Kasumi-1 (cell line): Measurements from ENCODE around the gene SEMA5A.

Experiments used
- DNase-seq, 2 experiments: peaks; one replicate each; lab custom pipeline; 2025; lab: John Stamatoyannopoulos, UW

Gene SEMA5A

DNA sequence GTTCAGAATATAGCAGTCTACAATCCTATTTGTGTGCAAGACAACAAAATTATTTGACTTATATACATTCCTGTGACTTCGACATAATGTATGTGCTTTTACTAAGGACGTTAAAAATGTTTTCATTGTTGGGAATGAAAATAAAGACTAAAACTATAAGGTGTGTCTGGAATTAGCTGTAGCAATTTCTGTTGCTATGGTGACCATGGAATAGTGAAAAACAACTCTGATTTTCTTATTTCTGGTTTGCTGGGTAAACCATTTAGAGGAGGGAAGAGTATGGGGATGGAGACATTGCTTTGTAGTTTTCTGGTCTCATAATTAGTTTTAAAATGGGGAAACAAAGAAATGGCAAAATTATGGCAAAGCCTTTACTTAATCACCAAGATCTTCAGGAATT lies 343.2 kb downstream of the SEMA5A start:
- DNase-seq: no peak

DNA sequence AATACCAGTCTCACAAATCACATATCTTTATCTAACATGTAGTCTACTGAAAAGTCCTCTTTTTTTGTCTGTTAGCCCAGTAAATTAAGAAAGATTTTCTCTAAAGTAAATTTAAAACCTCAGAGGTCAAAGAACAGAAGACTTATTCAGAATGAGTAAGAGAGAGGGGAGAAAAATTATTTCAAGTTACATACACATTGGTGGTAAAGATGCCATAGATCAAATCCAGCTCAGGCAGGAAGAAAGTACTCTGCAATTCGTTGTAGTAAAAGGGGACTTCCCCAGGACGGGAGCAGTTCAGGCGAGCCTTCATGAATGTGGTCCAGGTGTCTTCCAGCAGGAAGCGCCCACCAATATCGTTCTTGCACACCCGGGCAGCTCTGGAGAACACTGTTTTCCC lies 344.1 kb downstream of the SEMA5A start:
- DNase-seq: no peak

DNA sequence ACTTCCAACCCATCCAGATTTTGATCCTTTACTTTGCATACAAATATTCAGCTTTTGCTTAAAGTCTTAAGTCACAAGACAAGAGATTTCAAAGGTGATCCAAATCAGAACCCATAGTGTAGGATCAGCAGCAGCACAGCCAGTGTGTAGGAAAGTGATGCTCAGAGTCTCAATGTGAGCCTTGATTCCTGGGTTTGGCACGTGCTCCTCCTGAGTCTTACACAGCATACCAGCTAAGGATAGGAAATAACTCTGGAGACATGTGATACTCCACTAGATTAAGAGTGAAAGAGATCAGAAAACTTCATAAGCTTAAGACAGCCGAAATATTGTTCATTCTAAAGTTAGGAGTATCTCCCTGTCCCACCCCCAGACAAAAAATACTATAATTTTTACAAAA lies 344.9 kb downstream of the SEMA5A start:
- no peak for DNase-seq

DNA sequence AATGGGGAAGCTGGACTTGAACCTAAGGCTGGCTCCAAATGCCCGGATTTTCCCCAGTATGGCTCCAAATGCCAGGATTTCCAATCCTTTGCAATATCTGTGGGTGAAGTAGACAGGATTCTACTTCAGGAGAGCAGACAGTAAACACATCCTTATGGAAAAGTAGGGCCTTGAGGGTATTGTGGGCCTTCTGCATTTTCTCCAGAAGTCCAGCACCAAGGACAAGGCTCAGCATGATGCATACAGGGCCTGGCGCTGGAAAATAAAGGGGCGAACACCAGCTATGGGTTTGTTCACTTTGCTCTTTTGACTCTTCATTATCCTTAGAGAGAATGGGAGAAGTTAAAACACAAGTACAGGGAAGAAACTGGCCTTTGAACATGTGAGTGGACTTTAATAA lies 347.5 kb downstream of the SEMA5A start:
- peak in 1 of 2 experiments; percentile 1 for DNase-seq

DNA sequence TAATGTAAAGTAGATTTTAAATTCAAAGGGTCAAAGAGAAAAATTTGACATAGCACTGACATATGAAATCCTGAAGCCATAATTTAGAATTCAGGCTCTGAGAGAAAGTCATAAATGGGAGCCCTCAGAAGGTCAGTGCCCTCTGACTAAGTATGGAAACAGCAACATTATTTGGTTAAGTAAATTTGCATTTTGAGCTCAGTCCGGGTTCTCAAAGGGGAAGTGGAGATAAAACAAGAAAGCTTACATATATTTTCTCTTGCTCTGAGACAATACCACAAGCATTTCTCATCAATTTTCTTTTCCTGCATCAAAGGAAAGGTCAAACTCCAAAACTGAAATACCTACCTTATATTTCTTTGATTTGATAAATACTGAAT lies 348.0 kb downstream of the SEMA5A start:
- DNase-seq: no peak

DNA sequence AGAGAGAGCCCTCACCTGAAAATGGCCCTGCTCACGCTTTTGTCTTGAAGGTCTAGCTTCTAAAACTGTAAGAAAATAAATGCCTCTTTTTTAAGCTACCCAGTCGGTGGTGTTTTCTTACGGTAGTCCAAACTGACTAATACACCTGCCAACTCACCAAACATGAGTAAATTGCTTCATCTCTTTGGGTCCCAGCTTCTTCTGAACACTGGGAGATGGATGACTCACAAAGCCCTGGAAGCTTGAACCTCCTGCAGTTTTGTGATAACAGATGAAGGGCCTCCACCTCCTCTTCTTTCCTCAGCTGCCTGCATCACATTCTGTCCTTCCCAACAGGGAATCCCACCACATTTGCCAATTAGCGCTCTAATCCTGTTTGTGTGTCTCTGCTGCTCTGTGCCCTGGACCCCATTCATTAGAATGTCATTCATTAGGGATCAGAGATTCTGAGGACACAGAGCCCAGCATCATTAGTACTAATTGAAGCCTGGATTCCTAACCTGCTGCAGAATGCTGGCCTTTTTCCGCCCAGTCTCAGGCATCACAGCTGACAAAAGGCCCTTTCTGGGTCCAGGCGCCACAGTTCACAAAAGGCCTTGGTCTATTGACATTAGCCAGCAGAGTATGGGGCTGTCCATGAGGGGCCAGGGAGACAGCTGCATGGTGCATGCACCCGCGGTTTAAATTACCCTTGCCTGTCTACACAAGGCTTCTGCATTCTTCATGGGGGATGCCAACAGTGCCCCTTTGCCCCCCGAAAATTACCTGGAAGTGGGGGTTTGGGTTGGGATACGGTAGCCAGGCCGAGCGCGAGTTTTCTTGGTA lies 349.3 kb downstream of the SEMA5A start:
- DNase-seq: no peak

DNA sequence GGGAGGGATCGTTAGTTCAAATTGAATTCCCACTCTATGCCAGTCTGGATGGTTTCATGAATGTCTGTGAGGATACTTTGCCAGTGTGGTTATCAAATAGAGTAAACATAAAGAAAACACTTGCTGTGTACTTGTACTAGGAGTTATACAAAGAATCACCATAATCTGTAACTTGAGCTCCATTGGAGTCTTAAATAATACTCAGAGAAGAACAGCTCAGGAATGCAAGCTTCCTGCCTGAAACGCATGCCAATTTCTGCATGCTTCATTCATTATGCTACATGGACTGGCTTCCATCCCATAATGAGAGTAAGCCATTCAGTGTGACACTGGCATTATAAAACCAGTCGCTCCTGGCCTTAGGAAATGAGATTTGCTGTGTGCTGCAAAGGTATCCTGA lies 351.4 kb downstream of the SEMA5A start:
- no peak for DNase-seq

DNA sequence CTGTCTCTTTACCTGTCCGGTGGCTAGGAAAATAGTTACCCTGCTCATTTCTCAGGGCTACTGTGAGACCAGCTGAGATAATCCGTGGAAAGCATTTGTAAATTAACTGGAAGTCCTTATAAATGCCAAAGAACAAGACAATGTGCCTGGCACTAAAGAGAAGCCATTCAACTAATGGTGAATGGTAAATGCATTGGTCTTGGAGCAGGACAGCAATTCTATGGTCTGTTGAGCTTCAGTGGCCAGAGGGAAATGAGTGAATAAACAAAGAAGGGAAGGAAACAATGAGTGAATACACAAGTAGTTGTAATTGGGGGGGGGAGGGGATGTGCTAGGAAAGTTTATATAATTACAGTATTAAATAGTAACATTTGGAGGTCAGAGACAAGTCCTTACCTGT lies 353.6 kb downstream of the SEMA5A start:
- no peak for DNase-seq

DNA sequence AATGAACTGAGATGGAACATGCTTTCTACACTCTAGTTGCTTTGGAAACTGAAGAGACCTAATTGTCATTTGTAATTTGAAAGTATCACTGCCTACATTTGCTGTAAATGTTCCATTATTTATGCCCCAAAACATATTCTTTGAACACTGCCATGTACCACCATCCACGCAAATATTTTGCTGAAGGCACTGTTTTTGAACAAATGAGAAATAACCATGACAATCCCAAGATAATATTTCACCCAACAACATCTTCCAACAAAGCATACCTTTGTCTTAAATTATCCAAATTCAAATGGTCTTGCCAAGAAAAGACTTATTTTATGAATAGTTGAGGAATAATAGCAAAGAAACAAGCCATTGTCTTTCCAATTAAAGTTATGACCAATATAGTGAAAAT lies 356.2 kb downstream of the SEMA5A start:
- DNase-seq: no peak

DNA sequence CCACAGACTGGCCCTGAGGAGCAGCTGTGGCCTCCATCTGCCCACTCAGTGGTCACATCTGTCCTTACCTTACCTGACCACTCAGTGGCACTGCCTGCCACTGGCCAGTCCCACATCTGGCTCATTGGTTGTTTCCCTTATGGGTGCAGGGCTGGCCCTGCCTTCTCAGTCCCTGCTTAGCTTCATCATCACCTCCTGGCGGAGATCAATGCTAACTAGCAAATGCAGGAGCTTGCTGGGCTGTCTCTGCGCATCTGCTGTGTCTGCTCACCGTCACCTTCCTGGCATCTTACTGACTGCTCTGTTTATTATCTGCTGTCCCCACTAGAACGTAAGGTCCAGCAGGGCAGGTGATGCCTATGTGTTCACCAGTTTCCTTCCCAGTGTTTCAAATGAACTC lies 356.9 kb downstream of the SEMA5A start:
- DNase-seq: no peak

DNA sequence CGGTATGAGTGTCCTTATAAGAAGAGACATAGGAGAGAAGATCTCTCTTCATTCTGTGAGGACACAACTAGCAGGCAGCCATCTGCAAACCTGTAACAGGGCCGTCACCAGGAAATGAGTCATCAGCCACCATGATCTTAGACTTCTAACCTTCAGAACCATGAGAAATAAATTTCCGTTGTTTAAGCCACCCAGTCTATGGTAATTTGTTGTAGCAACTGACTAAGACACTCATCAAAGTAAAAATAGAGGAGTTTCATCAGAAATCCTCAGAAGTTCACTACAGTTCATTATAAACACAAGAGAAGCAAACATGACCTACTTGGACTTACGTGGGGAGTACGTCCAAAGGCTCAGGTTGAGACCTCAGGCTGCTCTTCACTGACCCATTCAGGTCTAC lies 357.7 kb downstream of the SEMA5A start:
- DNase-seq: no peak

DNA sequence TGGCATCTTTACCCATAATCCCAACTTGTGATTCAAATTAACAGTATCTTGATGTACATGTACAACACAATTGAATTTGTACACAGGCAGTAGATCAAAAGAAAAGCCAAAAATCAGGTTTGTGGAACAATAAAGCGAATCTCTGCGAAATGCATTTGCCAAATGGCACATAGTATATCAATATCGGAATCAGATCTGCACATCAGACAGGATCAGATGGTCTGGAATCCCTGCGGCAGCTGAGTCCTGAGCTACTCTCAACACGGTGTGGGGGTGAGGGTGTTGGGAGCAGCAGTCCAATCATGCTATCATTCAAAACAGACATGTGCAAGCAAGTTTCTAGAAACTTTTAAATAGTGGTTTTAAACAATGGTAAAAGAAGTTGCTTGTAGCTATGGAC lies 358.3 kb downstream of the SEMA5A start:
- no peak for DNase-seq

DNA sequence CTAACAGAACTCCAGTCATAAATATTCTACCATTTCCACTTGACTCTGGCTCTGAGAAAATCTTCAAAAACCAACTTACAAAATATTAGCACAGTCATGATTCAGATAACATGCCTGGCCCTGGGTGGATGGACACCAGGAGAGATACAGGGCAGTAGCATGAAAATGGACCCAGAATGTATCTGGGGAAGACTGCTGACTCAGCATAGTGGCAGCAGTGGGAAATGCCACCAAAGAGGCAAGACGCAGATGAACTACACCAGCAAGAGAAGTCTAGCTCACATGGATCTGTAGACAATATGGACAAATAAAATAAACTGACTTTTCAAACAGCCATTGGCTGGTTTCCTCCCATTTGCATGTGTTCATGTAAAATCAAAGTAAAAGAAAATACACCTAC lies 359.8 kb downstream of the SEMA5A start:
- DNase-seq: no peak

DNA sequence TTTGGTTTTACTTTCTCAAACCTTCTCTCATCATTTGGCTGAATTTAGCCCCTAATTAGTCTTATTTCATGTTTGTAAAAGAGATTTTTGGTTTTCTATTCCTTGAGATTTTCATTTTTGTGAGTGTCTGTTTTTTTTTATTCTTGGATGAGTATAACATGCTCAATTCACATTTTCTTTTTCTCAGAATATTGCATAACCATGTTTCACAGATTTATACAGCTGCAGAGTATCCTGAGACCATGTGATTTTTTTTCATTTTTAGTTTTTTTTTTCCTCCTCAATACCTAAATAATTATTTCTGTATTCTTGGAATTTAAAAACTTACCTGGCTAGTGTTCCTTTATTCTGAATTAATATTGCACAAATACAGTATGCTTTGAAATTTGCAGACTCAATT lies 361.9 kb downstream of the SEMA5A start:
- no peak for DNase-seq

DNA sequence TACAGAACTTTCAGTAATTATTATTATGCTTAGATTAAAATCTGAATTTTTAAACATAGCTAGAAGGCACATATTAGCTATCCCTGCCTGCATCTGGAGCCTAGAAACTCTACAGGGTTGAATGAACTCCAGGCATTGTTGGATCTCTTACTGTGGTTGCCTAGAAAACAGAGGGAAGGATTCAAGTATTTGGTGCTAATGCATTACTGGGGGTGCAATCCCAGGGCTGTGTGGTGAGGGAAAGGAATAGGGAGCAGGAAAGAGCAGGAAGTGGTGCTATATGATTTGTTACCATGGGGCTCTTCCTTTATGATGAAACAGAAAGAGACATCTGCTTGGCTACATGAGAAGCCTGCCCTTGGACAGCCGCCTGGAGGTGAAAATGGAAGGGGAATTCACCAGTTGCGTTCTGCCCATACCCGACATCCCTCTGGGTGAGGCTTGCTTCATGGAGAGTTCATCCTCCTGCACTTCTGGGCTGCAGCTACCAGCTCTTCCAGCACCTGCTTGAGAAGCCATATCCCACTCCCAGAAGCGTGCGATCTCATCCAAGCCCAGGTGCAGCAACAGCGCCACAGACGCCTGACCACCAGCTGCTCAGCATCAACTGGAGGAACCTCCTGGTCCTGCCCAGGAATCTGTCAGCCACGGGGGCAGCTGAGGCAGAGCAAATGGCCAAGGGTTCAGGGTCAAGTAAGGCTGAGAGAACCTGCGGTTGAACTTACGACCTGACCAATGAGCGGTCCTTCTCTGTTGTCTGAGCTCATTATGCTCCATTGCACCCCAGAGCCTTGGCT lies 362.8 kb downstream of the SEMA5A start:
- DNase-seq: no peak

DNA sequence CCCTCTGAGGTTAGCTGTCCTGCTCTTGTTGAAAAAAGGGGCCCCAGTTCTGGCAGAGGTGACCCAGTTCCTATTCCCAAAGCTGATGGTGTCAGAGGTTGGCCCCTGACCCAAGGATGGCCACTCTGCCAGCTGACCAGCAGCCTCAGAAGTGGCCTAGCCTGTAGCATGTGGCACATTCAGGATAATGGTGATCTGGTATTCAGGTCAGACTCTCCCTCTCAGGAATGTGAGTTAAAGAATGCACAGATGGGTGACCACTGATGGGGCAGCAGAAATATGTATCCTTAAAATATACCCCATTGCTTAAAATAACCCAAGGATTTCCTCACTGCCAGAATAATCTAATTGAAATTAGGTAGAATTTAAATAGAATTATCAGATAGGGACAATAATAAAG lies 369.2 kb downstream of the SEMA5A start:
- DNase-seq: no peak

DNA sequence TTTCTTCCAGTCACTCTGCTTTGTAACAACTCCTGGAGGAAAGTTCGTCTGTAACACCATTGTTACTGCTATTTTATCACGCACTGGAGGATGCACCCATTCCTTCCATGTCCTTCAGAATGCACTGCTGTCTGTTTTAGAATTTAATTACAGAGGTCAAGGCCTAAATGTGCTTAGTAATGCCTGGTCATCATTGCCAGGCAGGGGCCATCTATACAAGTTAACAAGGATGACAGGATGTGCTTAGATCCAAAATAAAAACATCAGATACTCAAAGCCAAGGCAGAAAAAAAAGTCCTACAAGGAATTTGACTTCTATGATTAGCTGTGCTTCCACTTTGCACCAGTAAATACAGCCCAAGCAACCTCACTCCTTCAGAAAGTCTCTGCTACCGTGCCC lies 371.4 kb downstream of the SEMA5A start:
- no peak for DNase-seq

DNA sequence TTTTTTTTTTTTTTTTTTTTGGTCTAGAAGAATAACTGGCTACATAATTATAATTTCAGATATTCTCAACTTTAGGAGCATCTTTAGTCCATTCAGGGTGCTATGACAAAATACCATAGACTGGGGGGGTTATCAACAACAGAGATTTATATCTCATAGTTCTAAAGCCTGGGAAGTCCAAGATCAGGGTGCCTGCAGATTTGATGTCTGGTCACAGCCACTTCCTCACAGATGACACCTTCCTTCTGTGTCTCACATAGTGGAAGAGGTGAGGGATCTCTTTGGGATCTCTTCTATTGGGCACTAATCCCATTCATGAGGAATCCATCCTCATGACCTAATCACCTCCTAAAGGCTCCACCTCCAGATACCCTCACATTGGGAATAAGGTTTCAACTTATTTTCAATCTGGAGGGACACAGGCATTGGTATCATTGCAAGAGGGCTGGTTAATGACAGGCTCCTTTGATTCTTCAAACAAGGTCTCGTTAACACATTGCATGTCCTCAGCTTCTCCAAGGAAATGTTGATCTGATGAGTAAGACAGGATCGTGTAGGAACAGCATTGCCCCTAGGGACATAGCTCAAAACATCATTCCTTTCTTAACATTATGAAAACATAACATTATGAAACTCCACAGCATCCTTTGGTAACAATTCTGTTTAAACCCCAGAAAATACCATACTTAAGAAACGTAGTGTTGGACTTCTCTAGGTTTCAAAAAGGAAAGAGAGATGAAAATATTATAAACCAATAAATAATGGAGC lies 372.4 kb downstream of the SEMA5A start:
- no peak for DNase-seq

DNA sequence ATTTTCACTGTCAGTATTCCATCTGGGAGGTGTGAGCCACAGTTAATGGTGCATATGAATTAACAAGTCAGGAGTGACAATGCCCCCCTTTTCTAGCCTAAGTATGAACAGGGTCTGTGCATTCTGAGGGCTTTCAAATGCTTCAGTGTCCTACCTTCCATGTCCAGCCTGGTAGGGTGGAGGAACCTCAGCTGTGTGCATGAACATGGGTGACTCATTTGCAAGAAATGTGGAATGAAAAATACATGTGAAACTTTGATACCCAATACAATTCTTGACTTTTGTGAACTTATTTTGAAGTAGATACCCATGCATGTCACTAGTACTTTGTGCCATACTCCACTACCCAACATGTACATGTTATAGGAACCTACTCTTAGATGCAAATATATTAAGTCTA lies 375.8 kb downstream of the SEMA5A start:
- no peak for DNase-seq

DNA sequence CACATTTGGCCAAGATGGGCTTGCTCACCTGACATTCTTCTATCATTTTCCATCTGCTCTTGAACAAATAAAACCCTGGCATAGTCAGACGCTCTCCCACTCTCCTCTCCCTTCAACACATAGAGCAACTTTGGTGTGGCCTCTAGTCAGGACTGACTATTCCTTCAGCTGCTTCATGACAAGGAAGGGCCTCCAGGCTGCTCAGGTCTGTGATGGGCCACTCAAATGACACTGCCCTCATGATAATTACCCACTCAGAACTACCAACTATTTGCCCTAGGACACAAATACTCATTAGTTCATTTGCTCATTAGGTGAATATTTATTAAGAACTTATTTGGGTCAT lies 376.3 kb downstream of the SEMA5A start:
- DNase-seq: no peak

DNA sequence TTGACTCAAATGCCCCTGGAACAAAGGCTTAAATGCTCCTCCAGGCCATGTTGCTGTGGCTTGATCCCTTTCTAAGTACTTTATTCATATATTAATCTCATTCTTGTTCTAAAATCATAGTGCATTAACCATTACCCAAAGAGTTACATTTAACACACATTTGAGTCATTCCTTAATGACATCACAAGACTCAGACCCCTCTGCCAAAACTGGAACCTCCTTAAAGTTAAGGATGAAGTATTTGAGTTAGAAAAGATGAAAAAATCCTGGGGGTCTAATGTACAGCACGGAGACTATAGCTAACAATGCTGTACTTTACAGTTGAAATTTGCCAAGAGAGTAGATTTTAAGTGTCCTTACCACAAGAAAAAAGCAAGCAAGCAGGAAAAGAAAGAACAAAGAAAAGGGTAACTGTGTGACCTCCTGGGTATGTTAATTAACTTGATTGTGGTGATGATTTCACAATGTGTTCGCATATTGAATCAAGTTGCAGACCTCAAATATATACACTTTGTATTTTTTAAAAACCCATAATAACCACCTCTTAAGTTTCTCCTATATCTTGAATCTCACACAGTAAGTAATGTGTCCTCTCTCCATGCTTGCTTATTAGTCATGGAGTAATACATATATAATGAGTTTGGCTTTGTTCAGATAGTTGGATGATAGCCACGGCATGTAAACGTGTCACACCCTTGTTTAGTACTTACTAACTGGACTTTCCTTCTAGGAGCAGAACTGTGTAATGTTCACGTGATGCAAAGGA lies 376.9 kb downstream of the SEMA5A start:
- no peak for DNase-seq
